VCaP (cell line): ENCODE measurements around the gene AAGAB.

ENCODE experiments used
- H3K27ac ChIP-seq: fragments of 450-650 bp; 2 replicates; pipeline ENCODE4 v1.5.1; 2017
- TF ChIP-seq, protein P1 (sequence below): fragments of 450-650 bp; conservative IDR thresholded peaks from 2 replicates; pipeline ENCODE4 v1.5.1; 2017; ENCODE audit warnings: mild to moderate bottlenecking, moderate library complexity

Gene AAGAB

DNA sequence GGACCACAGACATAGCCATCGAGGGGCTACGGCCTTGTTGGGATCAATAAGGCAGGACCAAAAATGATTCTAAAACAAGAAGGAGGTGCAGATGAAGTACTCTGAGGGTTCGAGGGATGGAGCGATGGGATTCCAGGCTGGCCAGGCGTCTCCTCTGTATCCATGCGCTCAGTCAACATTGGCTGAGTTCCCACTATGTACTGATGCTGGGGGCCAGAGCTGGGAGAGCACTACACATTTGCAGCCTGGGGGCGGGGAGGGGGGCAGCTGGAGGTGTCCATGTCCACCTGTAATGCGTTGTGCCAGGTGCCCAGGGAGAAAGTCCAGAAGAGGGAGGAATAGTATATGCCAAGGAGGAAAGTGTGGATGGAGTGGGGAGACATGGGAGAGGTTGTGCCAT, 81.5 kb downstream of the AAGAB start:
- no peak overlapping the region for H3K27ac ChIP-seq
- TF ChIP-seq, protein P1, sequence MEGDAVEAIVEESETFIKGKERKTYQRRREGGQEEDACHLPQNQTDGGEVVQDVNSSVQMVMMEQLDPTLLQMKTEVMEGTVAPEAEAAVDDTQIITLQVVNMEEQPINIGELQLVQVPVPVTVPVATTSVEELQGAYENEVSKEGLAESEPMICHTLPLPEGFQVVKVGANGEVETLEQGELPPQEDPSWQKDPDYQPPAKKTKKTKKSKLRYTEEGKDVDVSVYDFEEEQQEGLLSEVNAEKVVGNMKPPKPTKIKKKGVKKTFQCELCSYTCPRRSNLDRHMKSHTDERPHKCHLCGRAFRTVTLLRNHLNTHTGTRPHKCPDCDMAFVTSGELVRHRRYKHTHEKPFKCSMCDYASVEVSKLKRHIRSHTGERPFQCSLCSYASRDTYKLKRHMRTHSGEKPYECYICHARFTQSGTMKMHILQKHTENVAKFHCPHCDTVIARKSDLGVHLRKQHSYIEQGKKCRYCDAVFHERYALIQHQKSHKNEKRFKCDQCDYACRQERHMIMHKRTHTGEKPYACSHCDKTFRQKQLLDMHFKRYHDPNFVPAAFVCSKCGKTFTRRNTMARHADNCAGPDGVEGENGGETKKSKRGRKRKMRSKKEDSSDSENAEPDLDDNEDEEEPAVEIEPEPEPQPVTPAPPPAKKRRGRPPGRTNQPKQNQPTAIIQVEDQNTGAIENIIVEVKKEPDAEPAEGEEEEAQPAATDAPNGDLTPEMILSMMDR = no peak

DNA sequence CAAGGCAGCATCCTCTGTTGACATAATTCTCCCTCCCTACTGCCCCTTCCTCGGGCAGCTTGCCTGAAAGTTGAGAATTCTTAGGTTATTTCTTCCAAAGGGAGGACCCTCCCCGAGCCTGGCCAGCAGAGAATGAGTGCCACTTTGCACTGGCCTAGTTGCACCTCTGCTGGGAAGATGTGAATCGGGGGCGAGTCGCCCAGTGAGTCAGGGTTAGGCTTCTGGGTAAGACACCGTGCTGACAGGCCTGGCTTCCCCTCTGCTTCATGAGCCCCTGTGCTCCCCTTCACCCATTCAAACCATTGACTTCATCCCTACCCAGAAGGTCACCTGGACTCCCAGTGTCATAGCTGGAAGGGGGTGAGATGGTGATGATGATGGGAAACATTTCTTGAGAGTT, 82.3 kb downstream of the AAGAB start:
- TF ChIP-seq, protein P1 = no peak
- H3K27ac ChIP-seq = no peak overlapping the region

GRCh38 chr15:67171471-67171870, 83.0 kb downstream of the AAGAB start:
- TF ChIP-seq, protein P1 = no peak
- no peak overlapping the region for H3K27ac ChIP-seq

- H3K27ac ChIP-seq = no peak overlapping the region
- TF ChIP-seq, protein P1 = no peak
These were observed 84.1 kb downstream of the AAGAB start for GRCh38 chr15:67170143-67170925.

DNA sequence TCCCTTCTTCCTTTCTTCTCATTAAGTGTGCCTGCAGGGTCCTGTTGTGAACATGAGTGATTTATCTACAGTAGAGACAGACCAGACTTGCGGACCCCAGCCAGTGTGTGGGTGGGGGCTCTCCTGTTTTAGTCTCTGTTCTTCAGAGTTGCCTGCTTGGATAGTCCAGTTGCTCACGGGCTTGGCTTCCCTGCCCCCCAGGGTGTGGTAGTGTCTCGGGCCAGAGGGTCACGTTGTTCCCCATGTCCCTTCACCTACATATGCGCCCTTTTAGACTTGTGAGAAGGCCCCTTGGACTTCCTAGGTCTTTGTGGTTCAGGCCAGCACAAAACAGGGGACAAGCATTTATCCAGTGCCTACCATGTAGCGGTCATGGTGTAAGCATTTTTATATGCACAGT, 85.8 kb downstream of the AAGAB start:
- H3K27ac ChIP-seq = no peak overlapping the region
- TF ChIP-seq, protein P1 = no peak

DNA sequence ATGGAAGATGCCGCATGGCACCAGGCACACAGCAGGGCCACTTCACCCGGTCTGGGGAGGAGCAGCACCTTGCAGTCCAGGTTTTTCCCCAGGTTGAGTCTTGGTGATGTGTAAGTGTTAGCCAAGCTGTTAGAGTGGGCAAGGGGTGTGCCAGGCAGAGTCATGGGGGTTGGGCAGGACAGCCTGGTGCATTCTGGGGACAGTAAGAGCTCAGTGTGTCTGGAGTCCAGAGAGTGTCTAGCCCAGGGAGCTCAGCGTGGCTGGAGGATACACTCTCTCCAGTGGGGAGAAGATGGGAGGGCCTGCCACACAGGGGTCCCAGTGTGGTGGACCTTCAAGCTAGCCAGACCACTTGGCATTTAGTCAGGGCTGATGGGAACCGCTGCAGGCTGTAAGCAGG, 87.4 kb downstream of the AAGAB start:
- TF ChIP-seq, protein P1 = no peak
- H3K27ac ChIP-seq = no peak overlapping the region

DNA sequence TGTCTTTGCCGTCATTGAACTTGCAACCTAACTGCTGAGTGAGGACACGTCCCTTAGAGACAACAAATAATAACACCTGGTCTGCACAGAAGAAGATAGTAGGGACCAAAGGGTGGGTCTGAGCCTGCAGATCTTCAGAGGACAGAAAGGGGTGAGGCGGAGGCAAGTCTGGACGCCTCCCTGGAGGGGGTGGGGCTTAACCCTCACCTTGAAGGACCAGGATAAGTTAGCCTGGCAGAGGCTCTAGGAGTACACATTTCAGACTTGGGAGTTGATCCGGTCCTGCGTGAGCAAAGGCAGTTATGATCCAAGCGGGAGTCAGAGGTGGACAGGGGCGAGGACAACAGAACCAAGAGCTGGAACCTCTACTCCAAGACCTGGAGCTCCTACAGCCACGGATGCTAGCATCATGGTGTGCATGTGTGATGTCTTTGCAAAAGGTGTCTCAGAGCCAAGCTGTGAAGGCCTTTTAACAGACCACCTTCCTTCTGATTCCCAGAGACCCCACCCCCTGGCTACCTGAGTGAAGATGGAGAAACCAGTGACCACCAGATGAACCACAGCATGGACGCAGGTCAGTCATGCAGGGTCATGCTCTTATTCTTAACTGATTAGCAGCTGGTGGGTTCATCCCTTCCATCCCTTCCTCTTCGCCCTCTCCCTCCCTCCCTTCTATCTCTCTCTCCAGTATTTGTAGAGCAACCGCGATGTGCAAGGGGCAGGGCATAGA, 88.0 kb downstream of the AAGAB start:
- TF ChIP-seq, protein P1 = no peak
- H3K27ac ChIP-seq = no peak overlapping the region
